ENCODE results near the gene RALGAPA1. TPM values are rescaled to one million over a fixed set of nuclear protein-coding genes. Genes with fewer than 3 reads are reported as not detected.
"Not testable (repeated sequence)": the region's sequence is repeated elsewhere in the genome, so short reads cannot be mapped to it uniquely, and the experiment has no call there.

RALGAPA1 gene
- total RNA-seq, 2 experiments from 2014 or later = 27.6 to 36.5 TPM

- Histone ChIP-seq H3K4me2 (ENCODE audit: low read length) (no peak overlapping the region), H3K4me1 (ENCODE audit: insufficient read depth, low read length, poor library complexity, severe bottlenecking) (no peaks in the 10 kb centered on the region), H3K36me3 (ENCODE audit: insufficient read depth, low read length) (no peaks in the 10 kb centered on the region), H4K20me1 (ENCODE audit: insufficient read depth, low read length) (no peaks in the 10 kb centered on the region), H3K27ac (ENCODE audit: low read depth, low read length, poor library complexity, severe bottlenecking) (no peak overlapping the region), H2AFZ (ENCODE audit: low read length) (no peak overlapping the region), H3K9me2 (ENCODE audit: insufficient read depth, low read length) (no peaks in the 10 kb centered on the region), H3K9me3 (ENCODE audit: low read length) (no peaks in the 10 kb centered on the region), H3K4me3 (ENCODE audit: low read depth, low read length, poor library complexity, severe bottlenecking) (no peak overlapping the region), H3K79me2 (ENCODE audit: insufficient read depth, low read depth, low read length) (no peaks in the 10 kb centered on the region)
- CTCF ChIA-PET (ENCODE audit: unreplicated experiment) = no interaction called here
- no TSS peak for BruUV-seq (replicated peaks)
- POLR2A ChIA-PET = interaction anchor here (0.6 kb wide), 1 partner anchor 268 kb away, joined by 3 read pairs; no protein-coding TSS in a partner anchor
- DNase-seq (ENCODE audit: low spot score) = peak; percentile 69
- no peak for TF ChIP-seq EZH2phosphoT487 (IDR thresholded peaks at IDR 0.05; ENCODE audit: borderline replicate concordance, low read depth, low read length)
- peak; percentile 99 for TF ChIP-seq CTCF (conservative IDR thresholded peaks at IDR 0.05; ENCODE audit: low read length)
- intact Hi-C loops (cut with micrococcal nuclease; ENCODE audit: unreplicated experiment) = loop anchor here (1.0 to 5.0 kb wide), 3 partner anchors 155 to 265 kb away; partner anchors contain the start of gene INSM2
Observed at GRCh38 chr14:35687335-35687939, 121.7 kb downstream of the RALGAPA1 start.

GRCh38 chr14:35683688-35684087, 125.4 kb downstream of the RALGAPA1 start:
- CTCF ChIA-PET (ENCODE audit: unreplicated experiment); H3K79me2 ChIP-seq (ENCODE audit: insufficient read depth, low read depth, low read length): not testable (repeated sequence)
- POLR2A ChIA-PET = interaction anchor here (0.5 to 1.5 kb wide), 5 partner anchors 15 to 328 kb away, joined by 3 to 6 read pairs (median 3); no protein-coding TSS in a partner anchor

GRCh38 chr14:35682802-35683201, 126.3 kb downstream of the RALGAPA1 start:
- BruUV-seq (replicated peaks) = no TSS peak
- Histone ChIP-seq H3K36me3 (ENCODE audit: insufficient read depth, low read length) (peaks cover 2% of the 10 kb centered on the region), H3K4me3 (ENCODE audit: low read depth, low read length, poor library complexity, severe bottlenecking) (no peak overlapping the region), H3K9me2 (ENCODE audit: insufficient read depth, low read length) (no peaks in the 10 kb centered on the region), H3K4me1 (ENCODE audit: insufficient read depth, low read length, poor library complexity, severe bottlenecking) (no peaks in the 10 kb centered on the region), H3K79me2 (ENCODE audit: insufficient read depth, low read depth, low read length) (no peaks in the 10 kb centered on the region), H2AFZ (ENCODE audit: low read length) (no peak overlapping the region), H3K4me2 (ENCODE audit: low read length) (no peak overlapping the region), H3K27ac (ENCODE audit: low read depth, low read length, poor library complexity, severe bottlenecking) (no peak overlapping the region), H3K9me3 (ENCODE audit: low read length) (no peaks in the 10 kb centered on the region), H4K20me1 (ENCODE audit: insufficient read depth, low read length) (no peaks in the 10 kb centered on the region)
- no peak for DNase-seq (ENCODE audit: low spot score)
- ChIA-PET CTCF (ENCODE audit: unreplicated experiment) (no interaction called here), POLR2A (interaction anchor here (0.6 to 1.3 kb wide), 2 partner anchors 27 to 1033 kb away, joined by 3 read pairs; no protein-coding TSS in a partner anchor)
- TF ChIP-seq EZH2phosphoT487 (IDR thresholded peaks at IDR 0.05; ENCODE audit: borderline replicate concordance, low read depth, low read length) = no peak
- no peak for TF ChIP-seq CTCF (conservative IDR thresholded peaks at IDR 0.05; ENCODE audit: low read length)
- intact Hi-C loops (cut with micrococcal nuclease; ENCODE audit: unreplicated experiment) = no loop called here

More at GRCh38 chr14:35683688-35684087, 125.4 kb downstream of the RALGAPA1 start:
- H3K4me1 ChIP-seq (ENCODE audit: insufficient read depth, low read length, poor library complexity, severe bottlenecking); H4K20me1 ChIP-seq (ENCODE audit: insufficient read depth, low read length); H3K27ac ChIP-seq (ENCODE audit: low read depth, low read length, poor library complexity, severe bottlenecking); H2AFZ ChIP-seq (ENCODE audit: low read length); H3K4me3 ChIP-seq (ENCODE audit: low read depth, low read length, poor library complexity, severe bottlenecking); H3K36me3 ChIP-seq (ENCODE audit: insufficient read depth, low read length); H3K4me2 ChIP-seq (ENCODE audit: low read length); DNase-seq (ENCODE audit: low spot score); H3K9me3 ChIP-seq (ENCODE audit: low read length); intact Hi-C loops (cut with micrococcal nuclease; ENCODE audit: unreplicated experiment); H3K9me2 ChIP-seq (ENCODE audit: insufficient read depth, low read length); BruUV-seq (replicated peaks): not testable (repeated sequence)
